Activated CD8-positive, alpha-beta memory T cell treated with anti-CD3 and anti-CD28 coated beads, Interleukin-2, amount 10 ng/mL, durations not matched to agents 7 days and 5 days (primary cell): ENCODE results near the gene APLNR. TPM values are rescaled to one million over a fixed set of nuclear protein-coding genes. Genes with fewer than 3 reads are reported as not detected.
A peak's percentile ranks its signal among the peaks of the same experiment; 100 is the strongest.
"Not testable (repeated sequence)": the region's sequence is repeated elsewhere in the genome, so short reads cannot be mapped to it uniquely, and the experiment has no call there.

Experiments used
- ATAC-seq: fragments of 150-1000 bp; cut with Tn5 transposase; one replicate; pipeline ENCODE4 v1.10.0; 2021; ENCODE audit warnings: moderate library complexity
- CTCF ChIA-PET: fragments of 350-600 bp; sonication (Branson Sonifier 250); formaldehyde crosslinking; loops from one replicate; lab custom pipeline; 2021; ENCODE audit warnings: antibody characterized with exemption; lab: Charles Lee
- DNase-seq: peaks from one replicate; pipeline ENCODE4 v3.0.0-alpha.2; 2020
- H3K27ac Mint-ChIP-seq: one replicate; pipeline ENCODE4 v1.8.0; 2021; ENCODE audit warnings: mild to moderate bottlenecking, mixed read lengths
- H3K27me3 Mint-ChIP-seq: one replicate; pipeline ENCODE4 v1.8.0; 2021; ENCODE audit warnings: mixed read lengths
- H3K36me3 Mint-ChIP-seq: one replicate; pipeline ENCODE4 v1.8.0; 2021; ENCODE audit warnings: mild to moderate bottlenecking, mixed read lengths
- H3K4me1 Mint-ChIP-seq: one replicate; pipeline ENCODE4 v1.8.0; 2021; ENCODE audit warnings: mixed read lengths
- H3K4me3 Mint-ChIP-seq: one replicate; pipeline ENCODE4 v1.8.0; 2021; ENCODE audit warnings: mild to moderate bottlenecking, moderate library complexity, mixed read lengths
- H3K9me3 Mint-ChIP-seq: one replicate; pipeline ENCODE4 v1.8.0; 2022; ENCODE audit warnings: low read depth, mixed read lengths
- total RNA-seq, 2 experiments: library from RNA; stranded (reverse); gene quantifications; one replicate each; pipeline ENCODE4 v1.2.3, GENCODE V29; 2021

Gene APLNR
- total RNA-seq = not detected

DNA sequence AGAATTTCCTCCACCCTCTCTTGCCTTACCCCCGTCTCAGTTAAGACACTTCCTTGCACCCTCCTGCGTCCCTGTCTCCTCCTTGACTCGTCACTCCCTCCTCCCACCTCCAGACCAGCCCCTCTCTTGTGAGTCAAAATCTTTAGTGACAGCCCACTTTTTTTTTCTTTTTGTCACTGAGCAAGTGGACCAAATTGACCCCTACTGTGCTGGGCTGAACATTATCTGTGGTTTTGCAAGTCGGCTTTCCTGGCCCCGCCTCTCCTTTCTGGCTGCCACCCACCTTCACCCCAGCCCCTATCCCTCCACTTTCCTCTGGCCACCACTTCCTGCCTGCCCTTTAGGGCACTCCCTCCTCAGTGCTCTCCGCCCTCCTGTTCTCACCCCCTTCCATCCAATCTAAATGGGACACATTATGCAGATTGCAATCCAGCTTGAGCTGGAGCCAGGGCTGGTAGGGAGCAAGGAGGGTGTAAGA lies at the start of gene APLNR:
Gene APLNR, minus strand, starts transcription at position 47 of the 478 bp plus-strand sequence. CDS start 246 bp downstream, outside the sequence.
- Mint-ChIP-seq H3K9me3 (no peaks in the 10 kb centered on the region), H3K4me1 (peaks cover 2% of the 10 kb centered on the region), H3K27me3 (peaks cover 48% of the 10 kb centered on the region), H3K4me3 (no peak within 1 kb of the TSS), H3K36me3 (no peaks in the 10 kb centered on the region), H3K27ac (no peak within 1 kb of the TSS)
- ATAC-seq (no peak), DNase-seq (no peak)
- CTCF ChIA-PET = no interaction called here

DNA sequence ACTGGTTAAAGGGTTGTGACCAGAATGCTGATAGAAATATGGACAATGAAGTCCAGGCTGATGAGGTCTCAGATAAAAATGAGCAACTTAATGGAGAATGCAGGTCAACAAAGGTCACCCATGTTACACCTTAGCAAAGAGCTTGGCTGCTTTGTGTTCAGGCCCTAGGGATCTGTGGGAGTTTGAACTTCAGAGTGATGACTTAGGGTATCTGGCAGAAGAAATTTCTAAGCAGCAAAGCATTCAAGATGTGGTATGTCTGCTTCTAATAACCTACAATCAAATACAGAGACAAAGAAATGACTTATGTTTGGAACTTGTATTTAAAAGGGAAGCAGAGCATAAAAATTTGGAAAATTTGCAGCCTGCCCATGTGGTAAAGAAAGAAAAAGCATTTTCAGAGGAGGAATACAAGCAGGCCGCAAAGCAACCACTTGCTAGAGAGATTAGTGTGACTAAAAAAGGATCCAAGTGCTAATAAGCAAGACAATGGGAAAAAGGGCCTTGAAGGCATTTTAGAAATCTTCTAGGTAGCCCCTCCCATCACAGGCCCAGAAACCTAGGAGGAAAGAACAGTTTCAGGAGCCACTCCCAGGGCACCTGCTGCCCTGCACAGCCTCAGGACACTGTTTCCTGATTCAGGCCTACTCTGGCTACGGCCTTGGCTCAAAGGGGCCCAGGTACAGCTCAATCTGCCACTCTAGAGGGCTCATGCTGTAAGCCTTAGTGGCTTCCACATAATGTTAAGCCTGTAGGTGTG lies 46.4 kb upstream of the APLNR start:
- Mint-ChIP-seq H3K4me3 (no peak overlapping the region), H3K36me3 (no peaks in the 10 kb centered on the region), H3K4me1 (peaks cover 5% of the 10 kb centered on the region), H3K9me3 (no peaks in the 10 kb centered on the region), H3K27me3 (peaks cover 7% of the 10 kb centered on the region), H3K27ac (no peak overlapping the region)
- no peak for DNase-seq
- ATAC-seq = no peak
- CTCF ChIA-PET = no interaction called here

DNA sequence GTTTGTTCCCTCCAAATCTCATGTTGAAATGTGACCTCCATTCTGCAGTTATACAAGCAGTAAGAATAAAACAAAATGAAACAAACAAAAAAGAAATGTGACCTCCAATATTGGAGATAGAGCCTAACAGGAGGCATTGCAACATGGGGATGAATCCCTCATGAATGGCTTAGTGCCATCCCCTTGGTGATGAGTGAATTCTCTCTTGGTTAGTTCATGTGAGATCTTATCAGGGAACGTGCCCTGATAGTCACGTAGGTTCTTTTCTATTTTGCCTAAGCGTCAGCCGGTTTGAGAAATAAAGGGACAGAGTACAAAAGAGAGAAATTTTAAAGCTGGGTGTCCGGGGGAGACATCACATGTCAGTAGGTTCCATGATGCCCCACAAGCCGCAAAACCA lies 44.5 kb upstream of the APLNR start:
- H3K27ac Mint-ChIP-seq, H3K4me1 Mint-ChIP-seq, DNase-seq, H3K36me3 Mint-ChIP-seq, H3K4me3 Mint-ChIP-seq, ATAC-seq, CTCF ChIA-PET, H3K9me3 Mint-ChIP-seq: not testable (repeated sequence)
- peaks cover 19% of the 10 kb centered on the region for H3K27me3 Mint-ChIP-seq

DNA sequence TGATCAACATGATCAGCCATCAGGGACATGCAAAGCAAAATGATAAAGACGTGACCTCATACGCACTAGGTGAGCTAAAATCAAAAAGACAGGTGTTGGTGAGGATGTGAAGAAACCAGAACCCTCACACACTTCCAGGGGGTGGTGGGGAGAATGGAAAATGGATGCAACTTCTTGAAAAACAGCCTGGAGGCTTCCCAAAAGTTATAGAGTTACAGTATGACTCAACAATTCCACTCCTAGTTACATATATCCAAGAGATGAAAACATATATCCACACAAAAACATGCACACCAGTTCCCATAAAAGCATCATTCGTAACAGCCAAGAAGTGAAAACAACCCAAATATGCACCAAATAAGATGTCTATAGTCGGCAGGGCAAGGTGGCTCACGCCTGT lies 42.1 kb upstream of the APLNR start:
- no peak for DNase-seq
- CTCF ChIA-PET = no interaction called here
- Mint-ChIP-seq H3K4me1 (peaks cover 9% of the 10 kb centered on the region), H3K27me3 (peaks cover 21% of the 10 kb centered on the region), H3K36me3 (no peaks in the 10 kb centered on the region), H3K9me3 (no peaks in the 10 kb centered on the region), H3K4me3 (no peak overlapping the region), H3K27ac (no peak overlapping the region)
- no peak for ATAC-seq

DNA sequence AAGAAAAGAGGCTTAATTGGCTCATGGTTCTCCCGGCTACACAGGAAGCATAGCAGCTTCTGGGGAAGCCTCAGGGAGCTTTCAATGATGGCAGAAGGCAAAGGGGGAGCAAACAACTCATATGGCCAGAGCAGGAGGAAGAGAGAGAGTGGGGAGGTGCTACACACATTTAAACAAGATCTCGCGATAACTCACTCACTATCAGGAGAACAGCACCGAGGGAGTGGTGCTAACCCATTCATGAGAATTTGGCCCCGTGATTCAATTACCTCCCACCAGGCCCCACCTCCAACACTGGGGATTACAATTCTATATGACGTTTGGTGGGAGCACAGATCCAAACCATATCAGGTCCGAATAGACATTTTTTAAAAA lies 41.7 kb upstream of the APLNR start:
- CTCF ChIA-PET = no interaction called here
- no peak for ATAC-seq
- H3K4me3 Mint-ChIP-seq = no peak overlapping the region

DNA sequence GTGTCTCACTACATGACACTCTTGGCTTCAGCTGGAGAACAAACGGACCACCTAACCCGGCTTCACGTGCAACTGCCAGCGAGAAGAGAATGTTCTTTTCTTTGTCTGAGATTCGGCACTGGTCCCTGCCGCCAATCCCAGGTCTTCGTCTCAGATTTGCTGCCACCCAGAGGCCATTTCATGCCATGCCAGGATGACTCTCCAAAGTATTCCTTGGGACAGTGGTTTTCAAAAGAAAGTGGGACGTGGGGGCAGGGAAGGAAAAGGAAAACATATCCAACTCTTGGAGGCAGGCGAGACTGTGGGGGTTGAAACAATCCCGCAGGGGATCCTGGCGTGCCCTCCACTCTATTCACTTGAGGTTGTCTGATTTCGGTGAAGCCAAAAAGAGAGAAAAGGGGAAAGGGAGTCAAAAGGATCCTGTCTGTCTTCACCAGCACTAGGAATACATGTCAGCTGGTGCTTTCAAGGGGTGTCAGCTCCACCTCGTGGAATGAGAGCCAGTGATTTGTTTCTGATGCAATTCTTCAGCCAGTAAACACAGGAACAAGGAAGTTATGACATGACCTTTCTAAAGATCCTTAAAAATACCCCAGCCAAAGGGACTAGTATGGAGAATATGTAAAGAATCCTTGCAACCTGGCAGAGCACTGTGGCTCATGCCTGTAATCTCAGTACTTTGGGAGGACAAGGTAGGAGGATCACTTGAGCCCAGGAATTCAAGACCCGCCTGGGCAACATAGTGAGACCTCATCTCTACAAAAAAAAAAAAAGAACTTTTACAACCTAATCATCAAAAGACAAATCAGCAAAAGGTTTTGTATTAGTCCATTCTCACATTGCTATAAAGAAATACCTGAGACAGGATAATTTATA lies 41.0 kb upstream of the APLNR start:
- H3K4me3 Mint-ChIP-seq = no peak overlapping the region
- CTCF ChIA-PET = interaction anchor here (1.0 kb wide), 1 partner anchor 9 kb away, joined by 3 read pairs; no protein-coding TSS in a partner anchor
- DNase-seq (peak; percentile 48), ATAC-seq (peak; percentile 27)
- no peak overlapping the region for H3K27ac Mint-ChIP-seq
- no peaks in the 10 kb centered on the region for H3K36me3 Mint-ChIP-seq
- H3K9me3 Mint-ChIP-seq = peaks cover 3% of the 10 kb centered on the region
- peaks cover 8% of the 10 kb centered on the region for H3K4me1 Mint-ChIP-seq
- peaks cover 21% of the 10 kb centered on the region for H3K27me3 Mint-ChIP-seq

More for the DNA sequence above, 41.7 kb upstream of the APLNR start:
- Mint-ChIP-seq H3K9me3 (no peaks in the 10 kb centered on the region), H3K27me3 (peaks cover 21% of the 10 kb centered on the region), H3K27ac (no peak overlapping the region), H3K4me1 (peaks cover 9% of the 10 kb centered on the region), H3K36me3 (no peaks in the 10 kb centered on the region)
- DNase-seq = no peak

DNA sequence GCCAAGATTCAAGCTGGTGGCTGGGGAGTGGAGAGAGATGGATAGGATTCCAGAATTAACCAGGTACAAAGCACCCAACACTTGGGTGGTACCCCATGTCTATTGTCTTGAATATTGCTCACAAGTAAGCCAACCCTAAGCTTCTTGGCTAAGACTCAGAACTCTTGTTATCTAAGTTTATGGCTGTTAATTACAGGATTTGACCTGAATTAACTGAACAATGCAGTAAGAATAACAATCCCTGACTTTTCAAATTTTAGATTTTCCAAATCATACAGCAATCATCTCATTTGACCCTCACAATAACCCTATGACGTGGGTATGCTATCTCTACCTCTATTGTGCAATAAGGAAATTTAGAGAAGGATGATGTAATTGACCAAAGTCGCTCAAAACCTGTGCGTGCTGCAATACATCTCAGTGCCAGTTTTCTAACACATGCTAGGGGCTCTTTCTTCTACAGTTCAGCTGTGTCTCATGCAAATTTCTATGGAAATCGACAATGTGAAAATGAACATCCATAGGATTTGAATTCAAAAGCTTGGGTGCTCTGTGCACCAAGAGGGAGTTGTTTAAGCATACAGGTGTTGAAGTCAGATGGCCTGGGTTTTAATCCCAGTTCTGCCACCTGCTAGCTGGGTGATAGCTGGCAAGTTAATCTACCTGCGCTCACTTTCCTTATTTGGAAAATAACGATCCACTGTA lies 40.1 kb upstream of the APLNR start:
- Mint-ChIP-seq H3K27me3 (peaks cover 21% of the 10 kb centered on the region), H3K4me3 (no peak overlapping the region), H3K4me1 (peaks cover 4% of the 10 kb centered on the region), H3K36me3 (no peaks in the 10 kb centered on the region), H3K9me3 (peaks cover 3% of the 10 kb centered on the region), H3K27ac (no peak overlapping the region)
- no peak for DNase-seq
- CTCF ChIA-PET = interaction anchor here (1.0 to 1.1 kb wide), 2 partner anchors 8 to 27 kb away, joined by 3 read pairs; no protein-coding TSS in a partner anchor
- no peak for ATAC-seq

DNA sequence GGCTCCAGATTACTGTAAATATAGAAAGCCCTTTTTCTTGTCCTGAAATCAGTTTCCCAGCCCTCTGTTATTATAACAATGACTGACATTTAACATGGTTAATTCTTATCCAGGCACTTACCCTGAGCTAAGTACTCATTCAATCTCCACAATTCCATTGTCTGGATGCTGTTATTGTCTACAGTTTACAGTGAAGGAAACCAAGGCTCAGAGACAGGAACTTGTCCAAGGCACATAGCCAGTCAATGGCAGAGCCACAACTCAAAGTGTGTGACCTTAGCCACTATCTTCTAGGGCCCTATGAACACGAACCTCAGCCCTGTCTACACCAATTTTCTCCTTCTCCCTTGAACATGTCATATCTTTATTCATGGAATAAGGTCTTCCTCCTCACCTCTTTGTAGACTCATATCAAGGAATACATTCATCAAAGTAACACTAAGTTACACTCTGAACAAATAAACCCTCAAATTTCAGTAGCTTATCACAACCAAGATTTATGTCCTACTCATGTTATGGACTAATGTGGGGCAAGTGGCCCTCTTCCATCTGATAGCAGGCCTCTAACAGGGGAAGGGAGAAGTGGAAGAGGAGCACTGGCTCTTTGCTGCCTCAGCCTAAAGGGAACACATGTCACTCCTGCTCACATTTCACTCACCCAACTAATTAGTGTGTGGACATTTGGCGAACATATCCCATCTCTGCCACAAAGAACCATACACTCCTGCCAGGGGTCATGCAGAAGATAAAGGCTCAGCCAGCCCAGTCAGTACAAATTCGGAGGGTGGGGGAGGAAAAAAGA lies 39.3 kb upstream of the APLNR start:
- Mint-ChIP-seq H3K27ac (no peak overlapping the region), H3K36me3 (no peaks in the 10 kb centered on the region), H3K9me3 (peaks cover 3% of the 10 kb centered on the region), H3K4me1 (peaks cover 4% of the 10 kb centered on the region), H3K4me3 (no peak overlapping the region), H3K27me3 (peaks cover 21% of the 10 kb centered on the region)
- CTCF ChIA-PET = interaction anchor here (1.1 kb wide), 1 partner anchor 26 kb away, joined by 3 read pairs; no protein-coding TSS in a partner anchor
- no peak for ATAC-seq
- no peak for DNase-seq

DNA sequence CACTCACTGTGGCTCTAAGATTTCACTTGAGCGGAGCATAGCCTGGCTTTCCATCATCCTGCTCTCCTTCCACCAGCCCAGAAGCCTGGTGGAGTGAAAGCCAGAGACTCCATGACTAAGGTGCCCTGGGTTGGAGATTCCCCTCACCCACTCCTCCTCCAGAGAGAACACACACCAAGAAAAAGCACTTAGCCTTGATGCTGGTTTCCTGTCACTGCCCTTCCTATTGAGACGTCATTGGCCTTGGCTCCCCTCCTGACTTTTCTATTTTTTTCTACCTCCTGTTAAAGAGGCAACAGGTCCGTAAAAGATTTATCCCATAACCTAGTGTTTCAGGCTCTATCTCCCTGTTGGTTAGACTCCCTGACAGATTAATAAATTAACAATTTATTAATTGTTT lies 38.5 kb upstream of the APLNR start:
- Mint-ChIP-seq H3K4me3 (no peak overlapping the region), H3K4me1 (peaks cover 4% of the 10 kb centered on the region), H3K9me3 (peaks cover 3% of the 10 kb centered on the region), H3K27me3 (peaks cover 21% of the 10 kb centered on the region), H3K36me3 (no peaks in the 10 kb centered on the region), H3K27ac (no peak overlapping the region)
- CTCF ChIA-PET = no interaction called here
- ATAC-seq (no peak), DNase-seq (no peak)

DNA sequence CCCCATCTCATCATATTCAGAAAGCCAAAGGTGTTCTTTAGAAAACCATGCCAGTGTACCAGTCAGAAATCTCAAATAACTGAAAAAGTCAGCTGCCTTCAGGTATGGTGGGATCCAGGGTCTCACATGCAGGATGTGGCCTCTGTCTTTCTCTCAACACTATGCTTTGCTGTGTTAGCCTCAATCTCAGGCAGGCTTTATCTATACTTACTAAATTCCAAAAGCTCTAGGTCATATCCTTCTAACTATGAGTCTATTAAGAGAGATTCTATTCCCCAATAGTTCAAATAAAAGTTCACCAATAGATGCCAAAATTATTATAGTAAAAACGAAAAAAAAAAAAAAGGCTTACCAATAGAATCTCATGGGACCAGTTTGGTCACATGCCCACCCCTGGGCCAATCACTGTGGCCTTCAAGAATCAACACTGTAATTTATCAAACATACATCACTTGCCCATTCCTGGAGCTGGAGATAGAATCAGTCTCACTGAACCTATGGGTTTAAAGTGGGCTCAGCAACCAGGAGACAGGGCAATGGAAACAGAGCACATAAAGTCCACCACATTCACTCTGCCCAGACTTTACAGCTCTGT lies 38.0 kb upstream of the APLNR start:
- Mint-ChIP-seq H3K36me3 (no peaks in the 10 kb centered on the region), H3K4me3 (no peak overlapping the region), H3K27ac (no peak overlapping the region), H3K4me1 (peaks cover 4% of the 10 kb centered on the region), H3K9me3 (peaks cover 3% of the 10 kb centered on the region), H3K27me3 (peaks cover 21% of the 10 kb centered on the region)
- CTCF ChIA-PET = no interaction called here
- no peak for ATAC-seq
- DNase-seq = no peak

DNA sequence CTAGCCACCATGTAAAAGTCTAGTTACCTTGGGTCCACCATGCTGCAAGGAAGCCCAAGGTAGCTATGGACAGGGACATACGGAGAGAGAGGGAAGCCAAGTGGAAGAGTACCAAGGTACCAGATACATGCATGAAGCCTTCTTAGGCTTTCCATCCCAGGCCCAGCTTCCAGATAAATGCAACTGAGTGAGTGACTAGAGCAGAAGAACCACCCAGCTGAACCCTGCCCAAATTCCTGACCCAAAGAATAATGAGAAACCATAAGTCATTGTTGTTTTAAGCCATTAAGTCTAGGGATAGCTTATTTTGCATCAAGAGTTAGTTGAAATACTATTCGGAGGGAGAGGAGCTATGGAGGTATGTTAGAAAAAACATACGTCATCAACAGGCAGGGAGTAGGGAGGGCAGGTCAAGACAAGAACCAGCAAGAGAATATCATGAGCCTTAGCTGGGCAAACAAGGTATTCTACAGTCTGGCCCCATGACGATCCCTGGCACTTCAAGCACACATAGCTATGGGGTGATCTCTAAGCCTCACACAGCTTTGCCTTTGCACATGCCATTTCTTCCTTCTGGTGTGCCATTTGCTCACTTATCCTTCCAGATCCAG lies 36.5 kb upstream of the APLNR start:
- DNase-seq (no peak), ATAC-seq (no peak)
- Mint-ChIP-seq H3K27me3 (peaks cover 16% of the 10 kb centered on the region), H3K9me3 (peaks cover 3% of the 10 kb centered on the region), H3K4me1 (peaks cover 4% of the 10 kb centered on the region), H3K4me3 (no peak overlapping the region), H3K36me3 (no peaks in the 10 kb centered on the region), H3K27ac (no peak overlapping the region)
- CTCF ChIA-PET = interaction anchor here (2.5 kb wide), 1 partner anchor 24 kb away, joined by 7 read pairs; no protein-coding TSS in a partner anchor

DNA sequence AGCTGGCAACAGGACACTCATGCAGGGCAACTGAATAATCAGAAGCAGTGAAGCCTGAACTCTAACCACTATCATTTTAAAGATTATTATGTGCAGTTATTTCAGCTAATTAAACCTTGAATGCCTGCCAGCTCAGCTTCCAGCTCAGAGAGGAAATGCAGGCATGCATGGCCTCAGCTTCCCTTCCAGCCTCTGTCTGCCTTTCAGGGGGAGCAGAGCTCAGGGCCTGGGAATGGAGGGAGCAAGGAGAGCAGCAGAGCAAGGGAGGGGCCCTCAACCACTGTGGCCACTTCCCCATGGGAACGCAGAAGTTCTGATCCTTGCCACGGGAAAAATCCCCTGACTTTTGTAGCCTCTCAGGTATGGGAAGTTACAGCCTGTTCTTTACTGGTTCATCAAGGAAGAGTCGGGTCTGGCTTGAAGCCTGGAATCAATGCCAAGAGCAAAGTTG lies 32.5 kb upstream of the APLNR start:
- CTCF ChIA-PET = interaction anchor here (1.5 kb wide), 1 partner anchor 8 kb away, joined by 3 read pairs; no protein-coding TSS in a partner anchor
- DNase-seq = no peak
- no peaks in the 10 kb centered on the region for H3K36me3 Mint-ChIP-seq

More for the DNA sequence above, 32.5 kb upstream of the APLNR start:
- ATAC-seq = no peak
- Mint-ChIP-seq H3K4me3 (no peak overlapping the region), H3K27me3 (peaks cover 2% of the 10 kb centered on the region), H3K4me1 (no peaks in the 10 kb centered on the region), H3K9me3 (peaks cover 7% of the 10 kb centered on the region), H3K27ac (no peak overlapping the region)
